SH-SY5Y (cell line): ENCODE results near the gene TMEM123.

Experiments used
- GATA2 ChIP-seq: IDR thresholded peaks from 2 replicates; pipeline ENCODE4 v1.6.1; 2011; ENCODE audit warnings: mild to moderate bottlenecking, low read depth, low read length
- GATA3 ChIP-seq: IDR thresholded peaks from 2 replicates; pipeline ENCODE4 v1.6.1; 2011; ENCODE audit warnings: low read depth, mild to moderate bottlenecking, low read length, moderate library complexity

GRCh38 chr11:102478673-102479299 is 26.2 kb upstream of the TMEM123 start:
- TF ChIP-seq GATA2, result no peak
- TF ChIP-seq GATA3, result no peak
